ENCODE data around the gene ZSWIM7.

- TF ChIP-seq GATA3 (IDR thresholded peaks at IDR 0.05; ENCODE audit: low read depth, low read length) = no peak
- TF ChIP-seq GATA2 (IDR thresholded peaks at IDR 0.05; ENCODE audit: low read depth, low read length) = no peak
Measured at GRCh38 chr17:15928286-15928785, 71.2 kb downstream of the ZSWIM7 start.

Measured in SH-SY5Y (cell line).